Stimulated activated CD8-positive, alpha-beta memory T cell treated with anti-CD3 and anti-CD28 coated beads, Interleukin-15, amount 100 ng/mL, for 1 hour (primary cell): ENCODE data around the gene MAN2A1.

Experiments used
- DNase-seq: peaks from one replicate; pipeline ENCODE4 v3.0.0-alpha.2; 2020; ENCODE audit warnings: low read depth

Gene MAN2A1

DNA sequence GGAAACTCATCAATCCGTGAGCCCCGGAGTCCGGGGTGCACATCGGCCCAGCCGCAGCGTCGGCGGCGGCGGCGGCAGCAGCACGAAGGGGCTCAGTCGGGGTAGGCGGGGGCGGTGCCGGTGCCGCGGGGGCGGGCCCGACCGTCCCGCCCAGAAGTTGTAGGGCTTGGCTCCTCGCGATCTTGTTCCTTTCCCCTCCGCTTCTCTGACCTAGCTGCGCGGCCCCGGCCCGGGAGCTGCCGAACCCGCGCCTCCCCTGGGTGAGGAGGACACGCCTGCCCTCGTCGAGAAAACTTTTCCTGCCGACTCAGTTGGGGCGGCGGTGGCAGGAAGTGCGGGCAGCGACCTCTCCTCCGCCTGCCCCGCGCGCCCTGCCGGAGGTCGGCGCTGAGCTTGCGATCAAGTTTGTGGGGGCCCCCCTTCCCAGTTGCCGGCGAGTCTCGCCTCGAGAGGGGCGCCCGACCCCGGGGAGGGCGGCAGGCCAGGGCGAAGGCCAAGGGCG lies at the start of gene MAN2A1:
Gene MAN2A1 (plus strand): TSS at position 188 of the 502 bp plus-strand sequence. CDS start 491 bp downstream, outside the sequence.
- peak; percentile 54 for DNase-seq

DNA sequence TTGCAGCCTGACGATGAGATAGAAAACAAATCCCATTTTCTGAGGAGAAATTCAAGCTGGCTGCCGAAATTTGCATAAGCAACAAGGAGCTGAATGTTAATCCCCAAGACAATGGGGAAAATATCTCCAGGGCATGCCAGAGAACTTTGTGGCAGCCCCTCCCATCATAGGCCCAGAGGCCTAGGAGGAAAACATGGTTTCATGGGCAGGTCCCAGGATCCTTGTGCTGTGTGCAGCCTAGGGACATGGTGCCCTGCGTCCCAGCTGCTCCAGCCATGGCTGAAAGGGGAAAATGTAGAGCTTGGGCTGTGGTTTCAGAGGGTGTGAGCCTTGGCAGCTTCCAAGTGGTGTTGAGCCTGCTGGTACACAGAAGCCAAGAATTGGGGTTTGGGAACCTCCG lies 48.8 kb upstream of the MAN2A1 start:
- DNase-seq = no peak

DNA sequence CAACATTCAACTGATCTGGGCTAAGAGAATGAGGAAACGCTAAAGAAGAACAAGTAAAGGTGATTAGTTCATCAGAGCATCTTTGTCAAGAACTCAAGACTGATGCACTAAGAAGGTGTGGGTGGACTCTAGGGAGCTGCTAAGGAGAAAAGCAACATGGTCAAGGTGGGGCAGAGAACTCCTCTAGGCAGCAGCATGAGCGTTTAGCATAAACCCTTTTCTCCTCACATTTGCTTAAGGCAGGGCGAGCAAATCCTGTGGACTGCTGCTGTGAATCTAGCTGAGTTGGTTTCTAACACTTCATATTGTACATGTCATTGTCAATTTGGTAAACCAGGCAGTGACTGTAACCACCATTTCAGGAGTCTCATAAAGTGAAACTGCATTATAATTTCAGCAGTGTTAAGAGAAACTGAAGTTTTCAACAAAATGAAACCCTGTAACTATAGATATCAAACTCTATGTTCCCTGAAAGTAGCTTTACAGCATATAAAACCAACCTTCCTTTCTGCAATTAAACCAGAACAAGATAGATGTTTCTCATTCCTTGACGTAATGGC lies 45.9 kb upstream of the MAN2A1 start:
- DNase-seq = no peak

DNA sequence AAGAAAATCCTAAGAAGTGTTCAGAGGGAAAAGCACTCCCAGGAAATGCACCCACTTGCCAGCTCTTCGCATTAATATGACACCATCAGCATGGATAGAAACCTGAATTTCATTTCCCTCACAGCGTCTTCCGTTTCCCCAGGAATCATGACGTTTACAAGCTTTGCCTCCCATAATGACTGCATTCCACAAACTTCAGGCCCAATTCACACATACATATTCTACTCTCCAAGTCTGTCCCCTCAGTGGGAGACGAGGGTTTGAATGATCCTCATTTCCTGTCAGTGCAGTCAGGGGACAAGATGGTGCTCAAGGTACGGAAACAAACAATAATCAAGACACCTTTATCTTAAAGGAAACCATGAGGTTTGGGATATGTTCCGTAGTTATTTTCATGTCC lies 44.9 kb upstream of the MAN2A1 start:
- DNase-seq = no peak

DNA sequence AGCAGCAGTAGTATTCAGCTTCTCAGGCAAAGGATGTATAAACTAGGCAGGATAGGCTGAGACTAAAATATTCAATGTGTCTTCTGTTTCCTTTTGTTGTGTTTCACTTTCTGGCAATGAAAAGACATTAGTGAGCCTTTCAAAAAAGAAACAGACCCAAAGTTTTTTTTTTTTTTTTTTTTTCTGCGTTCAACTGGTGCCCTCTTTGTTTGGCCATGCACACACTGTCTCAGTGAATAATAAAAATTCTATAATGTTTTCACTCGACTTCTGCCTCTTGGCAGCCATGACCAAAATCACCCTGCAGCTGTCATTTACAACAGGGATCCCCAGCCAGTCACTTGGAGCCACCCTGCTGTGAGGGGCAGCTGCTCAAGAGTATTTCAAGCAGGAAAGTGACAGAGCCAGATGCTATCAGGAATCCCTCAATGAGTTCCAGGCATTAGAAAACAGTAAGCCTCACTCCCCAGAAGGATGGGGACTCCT lies 44.0 kb upstream of the MAN2A1 start:
- DNase-seq = no peak

DNA sequence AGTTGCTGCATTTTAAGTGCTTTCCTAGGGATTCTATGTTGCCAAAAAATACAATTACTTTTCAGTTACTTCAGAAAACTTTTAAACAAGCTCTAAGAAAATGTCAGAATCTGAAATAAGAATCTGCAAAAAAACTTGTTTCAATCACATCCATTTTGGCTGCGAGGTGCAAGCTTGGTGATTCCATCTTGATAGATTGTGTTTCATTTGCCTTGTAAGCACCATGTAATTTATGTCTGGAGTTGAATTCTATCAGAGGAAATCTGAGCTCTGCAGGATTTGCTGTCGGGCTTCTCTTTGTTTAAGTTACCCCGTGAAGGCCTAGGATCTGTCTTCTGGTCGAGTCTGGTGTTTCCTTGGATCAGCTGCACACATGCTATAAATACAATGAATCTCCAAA lies 40.4 kb upstream of the MAN2A1 start:
- DNase-seq = no peak

DNA sequence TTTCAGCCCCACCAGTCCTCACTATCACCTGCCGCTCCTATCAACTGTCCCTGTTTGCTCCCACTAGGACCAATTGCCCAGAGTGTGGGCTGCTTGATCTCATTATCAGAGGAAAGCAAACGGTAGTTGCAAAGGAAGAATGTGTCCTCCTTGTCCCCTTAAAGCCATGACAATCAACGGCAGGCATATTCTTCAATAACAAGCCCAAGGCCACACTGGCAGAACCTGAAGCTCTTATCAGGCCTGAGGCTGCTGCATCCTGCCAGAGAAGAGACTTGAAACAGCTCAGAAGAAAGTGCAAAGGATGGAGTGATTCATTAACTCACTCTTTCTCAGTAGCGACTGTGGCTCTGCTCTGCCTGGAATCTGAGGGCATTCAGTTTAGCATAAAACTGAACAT lies 39.2 kb upstream of the MAN2A1 start:
- no peak for DNase-seq

DNA sequence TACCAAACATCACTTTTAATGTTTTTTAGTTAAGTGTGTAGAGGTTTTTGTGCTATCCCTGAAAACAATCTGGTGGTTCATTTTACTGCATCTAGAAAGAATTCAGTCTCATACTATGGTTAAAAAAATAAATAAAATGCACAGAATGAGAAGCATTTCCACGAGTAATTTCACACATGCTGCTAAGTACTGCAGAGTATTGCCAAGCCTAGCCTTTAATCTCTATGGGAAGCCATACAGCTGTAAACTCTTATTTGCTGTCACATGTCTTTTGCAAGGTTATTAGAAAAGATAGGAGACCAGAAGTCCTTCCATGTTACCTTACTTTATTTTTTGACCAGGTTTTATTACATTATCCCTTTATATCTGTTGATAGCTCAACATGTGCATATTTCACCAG lies 37.6 kb upstream of the MAN2A1 start:
- no peak for DNase-seq

DNA sequence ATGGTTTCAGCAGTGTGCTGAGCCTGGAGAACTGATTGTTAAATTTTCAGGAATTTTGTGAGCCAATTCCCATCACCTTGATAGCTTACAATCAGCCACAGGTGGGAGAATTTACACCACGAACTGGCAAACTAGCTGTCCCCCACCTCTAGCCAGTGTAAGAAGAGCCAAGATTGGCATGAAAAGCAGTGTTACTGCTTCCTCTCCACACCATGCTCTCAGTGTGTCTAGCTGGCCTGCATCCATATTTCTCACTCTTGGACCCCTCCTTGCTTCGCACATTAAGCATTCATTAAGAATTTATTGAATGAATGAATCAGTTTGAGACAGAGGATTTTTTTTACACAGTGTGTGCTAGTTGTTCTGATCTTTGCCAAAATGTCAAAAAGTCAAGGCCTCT lies 36.7 kb upstream of the MAN2A1 start:
- no peak for DNase-seq

DNA sequence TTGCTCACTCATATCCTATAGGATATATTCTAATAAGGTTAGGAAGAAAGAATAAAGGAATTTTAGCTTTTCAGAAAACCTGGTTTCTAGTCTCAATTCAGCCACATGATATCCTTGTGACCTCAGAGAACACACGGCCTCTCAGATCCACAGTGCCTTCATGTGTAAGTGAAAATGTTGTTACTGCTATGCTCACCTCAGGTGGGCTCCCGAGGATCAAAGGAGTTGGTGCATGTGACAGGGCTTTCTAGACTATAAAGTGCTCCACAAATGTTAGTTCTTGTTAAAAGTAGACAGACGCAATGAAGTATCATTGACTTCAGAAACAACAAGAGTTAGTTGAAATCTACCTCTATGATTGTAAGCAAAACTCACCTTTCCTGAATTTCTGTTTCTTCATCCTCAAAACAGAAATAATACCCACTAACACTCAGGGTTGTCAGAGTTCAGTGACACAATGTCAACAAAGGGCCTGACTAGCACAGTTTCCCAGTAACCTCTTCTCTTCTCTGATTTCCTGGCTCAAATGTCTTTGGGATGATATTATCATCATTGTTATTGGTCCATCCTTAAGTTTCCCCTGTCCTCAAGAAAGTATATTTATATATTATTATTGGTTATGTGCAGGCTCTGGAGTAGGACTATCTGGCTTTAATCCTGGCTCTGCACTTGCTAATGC lies 36.0 kb upstream of the MAN2A1 start:
- no peak for DNase-seq

DNA sequence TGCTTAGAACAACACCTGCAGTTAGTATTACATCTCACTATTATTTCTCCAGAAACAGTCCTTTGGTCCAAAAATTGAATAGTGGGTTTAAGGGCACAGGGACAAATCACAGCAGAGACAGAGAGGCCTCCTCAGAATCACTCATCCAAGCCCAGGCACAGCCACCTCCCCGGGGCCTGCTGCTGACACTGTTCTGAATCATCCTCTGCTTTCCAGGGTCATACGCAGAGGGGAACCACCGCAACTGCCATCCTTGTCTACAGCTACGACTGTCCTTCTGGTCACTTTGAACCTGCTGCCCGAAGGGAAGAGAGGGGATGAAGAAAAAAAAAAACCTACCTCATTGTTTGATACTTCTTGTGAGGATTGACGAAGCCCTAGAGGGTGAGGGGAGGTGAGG lies 35.3 kb upstream of the MAN2A1 start:
- DNase-seq = no peak

DNA sequence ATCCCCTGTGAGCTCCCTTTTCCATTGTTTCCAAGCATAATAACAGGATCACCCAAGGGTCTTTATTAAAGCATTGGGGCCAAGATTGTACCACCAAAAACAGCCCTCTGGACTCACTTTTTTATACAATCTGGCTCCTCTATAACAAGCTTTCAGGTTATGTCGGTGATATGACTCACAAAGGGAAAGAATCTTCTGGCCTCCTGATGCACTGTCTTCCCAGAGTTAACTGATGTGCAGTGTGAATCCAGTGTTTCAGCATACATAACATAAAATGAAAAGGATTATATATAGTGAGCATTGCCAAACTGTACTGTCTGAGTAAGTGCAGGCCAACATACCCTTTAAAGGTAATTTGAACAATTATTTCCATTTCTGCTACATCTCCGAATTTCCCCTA lies 33.9 kb upstream of the MAN2A1 start:
- no peak for DNase-seq

DNA sequence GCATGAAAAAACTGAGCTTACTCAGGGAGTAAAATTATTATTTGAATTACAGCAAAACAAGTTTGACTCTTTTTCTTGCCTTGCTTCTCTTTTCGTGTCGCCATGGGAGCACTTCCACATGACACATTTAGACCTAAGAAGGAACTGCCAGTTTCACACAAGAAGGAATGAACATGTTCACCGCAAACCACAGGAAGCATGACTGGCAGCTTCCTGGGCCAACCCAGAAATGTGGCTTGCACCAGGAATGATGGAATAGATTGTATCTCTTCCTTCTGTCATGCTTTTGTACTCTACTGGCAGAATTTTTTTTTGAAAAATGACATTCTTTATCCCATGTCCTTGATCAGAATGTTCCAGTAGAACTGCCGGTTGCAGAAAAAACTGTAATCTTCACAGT lies 32.9 kb upstream of the MAN2A1 start:
- no peak for DNase-seq

DNA sequence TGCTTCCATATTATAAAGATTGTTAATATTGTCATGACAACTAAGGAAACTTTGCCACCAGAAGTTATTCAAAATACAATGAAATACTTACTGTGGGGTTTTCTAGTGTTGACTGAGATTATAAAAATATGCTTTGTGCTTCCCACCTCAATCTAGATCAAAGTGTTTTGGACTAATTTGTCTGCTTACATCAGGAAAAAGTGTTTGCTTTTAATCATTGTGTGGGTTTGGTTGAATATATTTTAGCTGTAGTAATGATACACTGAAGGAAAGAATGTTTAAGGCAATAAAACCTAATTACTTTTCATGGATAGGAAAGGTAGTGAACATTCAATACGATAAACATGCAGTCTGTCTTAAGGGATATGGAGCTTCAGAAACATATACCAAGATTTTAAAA lies 29.8 kb upstream of the MAN2A1 start:
- DNase-seq = no peak

DNA sequence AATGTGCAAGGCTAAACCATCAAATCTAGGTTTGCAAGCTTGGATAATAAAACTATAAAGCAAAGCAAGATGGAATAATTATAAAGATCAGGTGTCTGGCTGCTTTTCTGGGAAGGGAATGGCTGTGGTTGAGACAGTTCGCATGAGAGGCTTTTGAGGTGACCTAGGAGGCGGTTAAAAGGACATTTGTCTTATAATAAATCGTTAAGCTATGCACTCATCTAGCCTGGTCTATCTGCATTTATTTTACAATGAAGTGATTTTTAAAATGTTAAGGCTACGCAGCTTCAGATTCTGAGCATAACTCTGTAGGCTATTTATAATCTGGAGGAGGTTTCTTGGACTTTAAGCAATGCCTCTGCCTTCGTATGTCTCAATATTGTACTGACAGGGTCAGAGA lies 29.4 kb upstream of the MAN2A1 start:
- no peak for DNase-seq

DNA sequence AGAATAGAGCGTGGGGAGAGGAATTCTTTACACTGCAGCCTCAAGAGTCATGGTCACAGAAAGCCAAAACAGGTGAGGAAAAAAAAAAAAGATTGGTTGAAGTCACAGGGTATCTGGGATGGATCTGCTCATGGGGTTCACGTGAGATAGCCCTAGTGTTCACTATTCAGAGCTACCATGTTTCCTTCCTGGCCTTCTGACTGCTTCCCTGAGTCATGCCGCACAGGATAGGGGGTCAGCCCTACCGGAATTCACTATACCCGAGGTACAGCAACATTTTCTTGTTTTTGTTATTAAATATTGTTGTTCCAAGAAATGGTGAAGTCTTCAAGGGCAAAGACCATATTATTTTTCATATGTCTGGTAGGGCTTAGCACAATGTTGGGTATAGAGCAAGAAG lies 21.5 kb upstream of the MAN2A1 start:
- no peak for DNase-seq

DNA sequence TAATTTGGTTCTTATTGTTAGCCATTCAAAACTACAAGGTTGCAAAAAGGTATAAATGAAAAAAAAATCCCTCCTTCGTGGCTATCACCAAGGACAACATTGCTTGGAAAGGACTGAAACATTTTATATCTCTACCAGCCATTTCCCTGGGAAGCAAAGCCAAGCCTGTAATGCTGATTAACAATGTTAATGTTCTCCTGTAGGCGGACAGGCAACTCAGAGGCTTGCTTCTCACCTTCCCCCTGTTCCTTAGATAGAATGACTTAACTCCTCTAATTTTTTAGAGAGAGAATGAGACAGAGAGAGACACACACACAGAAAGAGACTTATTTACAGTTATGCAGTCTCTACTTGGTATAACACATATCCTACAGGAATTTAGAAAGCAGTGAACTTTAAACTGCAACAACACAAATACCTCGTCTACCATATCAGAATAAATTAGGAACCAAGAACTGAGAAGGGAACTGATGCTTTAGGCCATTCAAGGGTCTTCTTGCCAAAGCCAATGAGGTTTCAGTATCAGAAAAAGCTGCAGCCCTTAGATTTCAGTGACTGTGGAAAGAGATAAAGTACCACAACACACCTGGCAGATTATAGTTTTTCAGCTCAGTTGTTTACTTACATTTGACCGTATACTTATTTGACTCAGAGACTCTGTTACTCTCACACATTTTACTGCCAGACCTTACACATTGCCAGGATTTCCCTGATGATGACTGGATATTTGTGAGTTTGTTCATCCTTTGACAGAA lies 20.9 kb upstream of the MAN2A1 start:
- no peak for DNase-seq

DNA sequence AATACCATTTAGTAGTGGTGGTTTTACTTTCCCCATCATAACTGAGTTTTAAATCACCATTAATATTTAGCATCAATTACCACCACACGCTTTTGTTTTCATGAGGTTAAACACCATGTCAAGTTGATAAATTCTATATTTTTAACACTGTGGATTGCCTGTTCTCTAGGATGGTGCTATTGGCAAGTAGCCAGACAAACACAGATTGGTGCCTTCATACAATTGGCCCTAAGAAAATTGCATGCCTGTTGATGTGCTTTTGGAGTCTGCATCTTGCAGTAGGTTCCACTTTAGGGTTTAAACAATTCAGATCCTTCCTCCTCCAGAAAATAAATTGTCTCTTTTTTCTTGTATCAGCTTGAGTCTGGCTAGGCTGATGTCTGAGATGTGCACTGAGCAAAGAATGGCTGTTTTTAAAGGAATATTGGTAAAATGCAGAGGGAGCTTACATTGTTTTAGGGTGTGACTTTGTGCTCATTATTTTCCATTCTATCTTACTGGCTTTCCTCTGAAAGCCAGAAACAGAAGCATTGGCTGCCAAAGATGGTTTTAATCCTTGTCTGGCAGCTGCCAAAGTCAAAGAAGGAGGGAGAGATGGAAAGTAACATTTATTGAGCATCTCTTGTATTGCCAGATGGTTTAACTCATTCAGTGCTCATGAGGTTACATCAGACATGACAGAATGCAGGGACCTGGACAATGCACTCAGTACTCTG lies 19.6 kb upstream of the MAN2A1 start:
- no peak for DNase-seq

DNA sequence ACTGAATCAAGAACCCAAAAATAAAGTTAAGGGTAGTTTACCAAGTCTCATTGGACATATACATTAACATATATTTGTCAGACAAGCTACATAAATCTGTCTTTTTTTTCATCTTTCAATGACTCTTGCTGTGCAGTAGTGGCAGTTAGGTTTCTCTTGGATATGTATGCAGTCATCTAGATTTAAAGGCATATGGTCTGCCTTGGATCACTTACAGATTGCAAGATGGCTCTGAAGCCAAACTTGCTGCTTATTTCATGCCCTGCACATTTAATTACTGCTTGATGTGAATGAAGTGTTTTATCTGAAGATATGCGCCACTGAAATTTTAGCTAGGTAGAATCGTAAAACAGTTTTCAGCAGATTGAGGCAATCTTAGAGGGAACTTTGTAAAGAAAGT lies 18.6 kb upstream of the MAN2A1 start:
- no peak for DNase-seq

DNA sequence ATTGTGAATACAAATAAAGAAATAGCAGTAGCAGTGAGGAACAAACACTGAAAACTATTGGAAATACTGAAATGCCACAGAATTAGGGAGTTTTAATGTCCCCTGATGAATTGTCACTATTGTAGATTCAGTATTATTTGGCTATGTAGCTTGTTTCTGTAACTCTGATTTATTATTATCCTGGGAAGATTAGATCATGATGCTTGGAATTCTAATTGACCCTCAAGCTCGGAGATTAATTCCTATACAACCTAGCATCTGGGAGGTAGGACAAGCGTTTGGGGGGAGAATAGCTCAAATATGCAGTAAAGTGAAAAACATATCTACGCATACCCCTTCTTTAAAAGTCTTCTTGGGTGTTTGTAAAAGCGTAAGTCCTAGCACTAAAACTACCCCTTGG lies 15.1 kb upstream of the MAN2A1 start:
- DNase-seq = no peak

DNA sequence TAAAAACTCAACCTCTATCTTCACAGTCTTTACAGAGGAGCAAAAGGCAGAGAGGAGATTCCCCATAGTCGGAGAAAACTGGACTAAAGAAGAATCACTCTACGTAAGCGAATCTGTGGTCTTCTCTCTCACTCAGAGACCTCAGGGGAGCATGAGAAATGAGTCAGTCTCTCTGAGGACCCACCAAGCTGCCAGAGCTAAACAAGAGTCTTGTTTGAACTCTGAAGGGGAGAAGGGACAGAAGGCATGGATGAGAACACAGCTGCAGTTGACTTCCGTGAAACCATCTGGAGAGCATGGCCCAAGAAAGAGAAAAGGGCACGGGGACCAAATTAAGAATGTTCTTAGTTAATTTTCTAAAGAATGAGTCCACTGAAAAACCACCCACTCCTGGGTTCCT lies 12.8 kb upstream of the MAN2A1 start:
- no peak for DNase-seq

DNA sequence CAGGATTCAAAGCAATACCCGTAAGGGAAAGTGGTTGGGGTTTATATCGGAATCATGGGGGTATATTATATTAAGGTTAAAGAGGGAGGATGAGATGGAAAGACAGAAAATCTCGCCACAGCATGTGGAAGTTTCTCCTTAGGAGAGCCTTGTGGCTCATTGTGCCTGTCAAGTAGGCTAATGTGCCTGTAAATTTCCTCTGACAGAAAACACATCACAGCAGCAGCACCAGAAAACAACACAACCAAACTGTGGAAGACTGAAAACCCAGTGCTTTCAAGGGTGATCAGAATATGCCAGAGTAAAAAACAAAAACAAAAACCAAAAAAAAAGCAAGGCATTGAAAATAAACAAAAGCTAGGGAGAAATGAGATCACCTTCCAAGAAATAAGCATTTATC lies 11.3 kb upstream of the MAN2A1 start:
- DNase-seq = no peak

DNA sequence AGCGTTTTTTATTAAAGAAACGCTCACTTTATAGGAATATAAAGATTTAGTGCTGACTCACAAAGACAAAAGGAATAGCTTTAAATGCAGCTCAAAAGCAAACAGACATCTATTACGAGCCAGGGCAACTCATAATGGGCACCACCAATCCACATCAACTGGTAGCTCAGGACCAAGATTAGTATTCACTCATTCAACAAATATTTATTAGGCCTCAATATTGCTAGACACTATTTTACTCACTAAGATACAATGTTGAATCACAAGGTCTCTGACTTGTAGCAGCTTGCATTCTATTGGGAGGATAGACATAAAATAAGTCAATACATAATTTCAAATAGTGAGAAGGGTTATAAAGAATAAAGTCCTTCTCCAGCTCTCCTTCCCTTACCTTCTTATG lies 8.0 kb upstream of the MAN2A1 start:
- no peak for DNase-seq
